COR-L47 (cell line): Measurements from ENCODE around the gene CROCC2.

Experiments used
- DNase-seq: peaks from one replicate; lab custom pipeline; 2025; lab: John Stamatoyannopoulos, UW

CROCC2 gene

GRCh38 chr2:240988146-240988545, 82.0 kb downstream of the CROCC2 start:
- DNase-seq, result no peak

GRCh38 chr2:240988571-240989271, 82.6 kb downstream of the CROCC2 start:
- DNase-seq, result no peak

- DNase-seq, result peak; percentile 5
Observed at GRCh38 chr2:240989451-240990265, 83.5 kb downstream of the CROCC2 start.

- DNase-seq, result no peak
Observed at GRCh38 chr2:240990266-240990529, 84.1 kb downstream of the CROCC2 start.

- no peak for DNase-seq
Observed at GRCh38 chr2:240990726-240991377, 84.7 kb downstream of the CROCC2 start.

- DNase-seq, result no peak
Observed at GRCh38 chr2:240991378-240992263, 85.5 kb downstream of the CROCC2 start.

GRCh38 chr2:240992572-240993291, 86.6 kb downstream of the CROCC2 start:
- DNase-seq, result no peak

GRCh38 chr2:240993446-240994170, 87.5 kb downstream of the CROCC2 start:
- no peak for DNase-seq

- DNase-seq, result no peak
Observed at GRCh38 chr2:240994171-240994896, 88.2 kb downstream of the CROCC2 start.

GRCh38 chr2:240995041-240996021, 89.2 kb downstream of the CROCC2 start:
- DNase-seq, result no peak

GRCh38 chr2:240996161-240996833, 90.2 kb downstream of the CROCC2 start:
- no peak for DNase-seq

GRCh38 chr2:240996834-240997140, 90.7 kb downstream of the CROCC2 start:
- no peak for DNase-seq

- DNase-seq, result no peak
Observed at GRCh38 chr2:240997141-240997855, 91.2 kb downstream of the CROCC2 start.

- DNase-seq, result no peak
Observed at GRCh38 chr2:240997856-240998705, 91.9 kb downstream of the CROCC2 start, which contains the start of gene SNED1. TSS of gene SNED1 (plus strand) at chr2:240998618. CDS start at chr2:240998838, 220 bp downstream.

- DNase-seq, result no peak
Observed at GRCh38 chr2:240998706-240998994, 92.5 kb downstream of the CROCC2 start.

GRCh38 chr2:240998995-240999791, 93.1 kb downstream of the CROCC2 start:
- DNase-seq, result no peak
